Measurements from ENCODE around the gene CELA1. TPM values are rescaled to one million over a fixed set of nuclear protein-coding genes. Genes with fewer than 3 reads are reported as not detected.

The CELA1 gene
- total and polyA plus RNA-seq, 10 of the 15 experiments (the other 5 are each of a cell fraction or from before 2014, with no cell fraction given) = not detected

DNA sequence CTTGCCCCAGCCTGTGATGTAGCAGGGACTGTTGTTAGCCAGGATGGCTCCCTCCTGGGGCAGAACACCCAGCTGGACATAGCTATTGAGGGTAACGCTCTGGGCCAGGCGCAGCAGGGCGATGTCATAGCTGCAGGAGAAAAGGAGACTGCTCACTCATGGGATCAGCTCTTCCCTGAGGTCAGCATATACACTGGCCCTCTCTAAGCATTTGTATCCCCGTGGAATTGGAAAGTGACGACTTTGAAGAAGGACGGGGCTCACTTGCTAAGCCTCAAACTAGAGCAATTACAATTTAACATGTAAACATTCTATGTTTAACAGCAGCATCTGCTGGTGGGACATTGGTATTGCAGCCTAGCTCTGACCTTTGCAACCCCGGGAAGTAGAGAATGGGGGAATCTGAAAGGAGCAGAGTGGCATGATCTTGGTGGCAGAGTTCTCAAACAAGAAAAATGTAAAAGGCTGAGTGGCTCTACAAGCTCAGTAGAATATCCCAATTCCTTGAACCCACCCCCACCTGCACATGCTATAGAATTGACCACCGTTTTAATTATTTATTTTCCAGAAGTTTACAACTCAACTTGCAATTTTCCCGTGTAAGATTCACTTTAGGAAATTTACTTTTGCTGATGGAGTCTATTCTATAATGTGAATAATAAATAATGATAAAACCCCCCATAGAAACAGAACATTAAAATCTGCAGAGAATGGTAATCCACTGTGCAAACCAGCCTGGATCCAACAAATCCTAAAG, 5.0 kb downstream of the CELA1 start (continued):
- TF ChIP-seq, protein P1, sequence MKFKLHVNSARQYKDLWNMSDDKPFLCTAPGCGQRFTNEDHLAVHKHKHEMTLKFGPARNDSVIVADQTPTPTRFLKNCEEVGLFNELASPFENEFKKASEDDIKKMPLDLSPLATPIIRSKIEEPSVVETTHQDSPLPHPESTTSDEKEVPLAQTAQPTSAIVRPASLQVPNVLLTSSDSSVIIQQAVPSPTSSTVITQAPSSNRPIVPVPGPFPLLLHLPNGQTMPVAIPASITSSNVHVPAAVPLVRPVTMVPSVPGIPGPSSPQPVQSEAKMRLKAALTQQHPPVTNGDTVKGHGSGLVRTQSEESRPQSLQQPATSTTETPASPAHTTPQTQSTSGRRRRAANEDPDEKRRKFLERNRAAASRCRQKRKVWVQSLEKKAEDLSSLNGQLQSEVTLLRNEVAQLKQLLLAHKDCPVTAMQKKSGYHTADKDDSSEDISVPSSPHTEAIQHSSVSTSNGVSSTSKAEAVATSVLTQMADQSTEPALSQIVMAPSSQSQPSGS (IDR thresholded peaks at IDR 0.05; ENCODE audit: low read length) = no peak
- TF ChIP-seq, protein P2, sequence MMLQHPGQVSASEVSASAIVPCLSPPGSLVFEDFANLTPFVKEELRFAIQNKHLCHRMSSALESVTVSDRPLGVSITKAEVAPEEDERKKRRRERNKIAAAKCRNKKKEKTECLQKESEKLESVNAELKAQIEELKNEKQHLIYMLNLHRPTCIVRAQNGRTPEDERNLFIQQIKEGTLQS (IDR thresholded peaks at IDR 0.05; ENCODE audit: borderline replicate concordance, extremely low read depth, low read depth, low read length) = no peak
- 0 out of 2 replicates have a peak, but pooled peaks have one; percentile 11 for TF ChIP-seq MTA2 (IDR thresholded peaks at IDR 0.05; ENCODE audit: low read depth)
- TF ChIP-seq HCFC1 (IDR thresholded peaks at IDR 0.05; ENCODE audit: low read length) = peak; percentile 34; the same call in 1 of the 2 replicates
- TF ChIP-seq CHD4 (IDR thresholded peaks at IDR 0.05) = no peak
- TF ChIP-seq, protein P3, sequence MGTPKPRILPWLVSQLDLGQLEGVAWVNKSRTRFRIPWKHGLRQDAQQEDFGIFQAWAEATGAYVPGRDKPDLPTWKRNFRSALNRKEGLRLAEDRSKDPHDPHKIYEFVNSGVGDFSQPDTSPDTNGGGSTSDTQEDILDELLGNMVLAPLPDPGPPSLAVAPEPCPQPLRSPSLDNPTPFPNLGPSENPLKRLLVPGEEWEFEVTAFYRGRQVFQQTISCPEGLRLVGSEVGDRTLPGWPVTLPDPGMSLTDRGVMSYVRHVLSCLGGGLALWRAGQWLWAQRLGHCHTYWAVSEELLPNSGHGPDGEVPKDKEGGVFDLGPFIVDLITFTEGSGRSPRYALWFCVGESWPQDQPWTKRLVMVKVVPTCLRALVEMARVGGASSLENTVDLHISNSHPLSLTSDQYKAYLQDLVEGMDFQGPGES (IDR thresholded peaks at IDR 0.05) = no peak
- TF ChIP-seq ZNF622 (IDR thresholded peaks at IDR 0.05) = no peak
- TF ChIP-seq YY1 (IDR thresholded peaks at IDR 0.05; ENCODE audit: low read depth, low read length) = peak; percentile 70; the same call in 1 of the 2 replicates
- peak; percentile 68; the same call in 2 of the 3 replicates for TF ChIP-seq POU2F2 (IDR thresholded peaks at IDR 0.05; ENCODE audit: borderline replicate concordance, low read depth, low read length)
- no peak for TF ChIP-seq BHLHE40 (IDR thresholded peaks at IDR 0.05; ENCODE audit: borderline replicate concordance in 1 of 2, low read depth in 2 of 2, low read length in 1 of 2)
- no peak for TF ChIP-seq SREBF1 (IDR thresholded peaks at IDR 0.05; ENCODE audit: low read length)
- TF ChIP-seq RAD21 (IDR thresholded peaks at IDR 0.05; ENCODE audit: insufficient read depth, low read depth, low read length) = peak; percentile 98
- no peak; the same call in 1 of the 2 replicates for TF ChIP-seq ZNF207 (IDR thresholded peaks at IDR 0.05; ENCODE audit: borderline replicate concordance)
- TF ChIP-seq KAT2A (conservative IDR thresholded peaks at IDR 0.05; ENCODE audit: control insufficient read depth, low read depth, low read length) = no peak
- TF ChIP-seq SMARCA5 (IDR thresholded peaks at IDR 0.05) = no peak; the same call in 1 of the 2 replicates
- TF ChIP-seq SMAD1 (IDR thresholded peaks at IDR 0.05; ENCODE audit: low read depth, partially characterized antibody) = no peak
- no peak for TF ChIP-seq MEF2A (IDR thresholded peaks at IDR 0.05; ENCODE audit: insufficient read depth, low read depth, low read length)
- TF ChIP-seq KDM1A (IDR thresholded peaks at IDR 0.05; ENCODE audit: borderline replicate concordance) = no peak
- TF ChIP-seq IRF4 (IDR thresholded peaks at IDR 0.05; ENCODE audit: low read depth, low read length) = 0 out of 2 replicates have a peak, but pooled peaks have one; percentile 21
- peak; percentile 72 for TF ChIP-seq ATF7 (IDR thresholded peaks at IDR 0.05; ENCODE audit: low read depth)
- no peak for TF ChIP-seq ZNF217 (IDR thresholded peaks at IDR 0.05)
- TF ChIP-seq BCL11A (IDR thresholded peaks at IDR 0.05; ENCODE audit: low read depth, low read length) = no peak
- TF ChIP-seq, protein P4, sequence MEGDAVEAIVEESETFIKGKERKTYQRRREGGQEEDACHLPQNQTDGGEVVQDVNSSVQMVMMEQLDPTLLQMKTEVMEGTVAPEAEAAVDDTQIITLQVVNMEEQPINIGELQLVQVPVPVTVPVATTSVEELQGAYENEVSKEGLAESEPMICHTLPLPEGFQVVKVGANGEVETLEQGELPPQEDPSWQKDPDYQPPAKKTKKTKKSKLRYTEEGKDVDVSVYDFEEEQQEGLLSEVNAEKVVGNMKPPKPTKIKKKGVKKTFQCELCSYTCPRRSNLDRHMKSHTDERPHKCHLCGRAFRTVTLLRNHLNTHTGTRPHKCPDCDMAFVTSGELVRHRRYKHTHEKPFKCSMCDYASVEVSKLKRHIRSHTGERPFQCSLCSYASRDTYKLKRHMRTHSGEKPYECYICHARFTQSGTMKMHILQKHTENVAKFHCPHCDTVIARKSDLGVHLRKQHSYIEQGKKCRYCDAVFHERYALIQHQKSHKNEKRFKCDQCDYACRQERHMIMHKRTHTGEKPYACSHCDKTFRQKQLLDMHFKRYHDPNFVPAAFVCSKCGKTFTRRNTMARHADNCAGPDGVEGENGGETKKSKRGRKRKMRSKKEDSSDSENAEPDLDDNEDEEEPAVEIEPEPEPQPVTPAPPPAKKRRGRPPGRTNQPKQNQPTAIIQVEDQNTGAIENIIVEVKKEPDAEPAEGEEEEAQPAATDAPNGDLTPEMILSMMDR (IDR thresholded peaks at IDR 0.05 in 2 of 3, conservative IDR thresholded peaks at IDR 0.05 in 1 of 3; ENCODE audit: control insufficient read depth in 2 of 3, extremely low read depth in 1 of 3, insufficient read depth in 1 of 3, low read depth in 3 of 3, low read length in 3 of 3) = peak; percentile 99 to 100 (median 99); a peak in 5 of 6 replicates
- TF ChIP-seq POLR2A (IDR thresholded peaks at IDR 0.05; ENCODE audit: low read depth, low read length) = no peak
- TF ChIP-seq WRNIP1 (IDR thresholded peaks at IDR 0.05; ENCODE audit: borderline replicate concordance, low read depth, low read length) = no peak
- no peak for TF ChIP-seq GABPA (IDR thresholded peaks at IDR 0.05; ENCODE audit: low read depth)
- TF ChIP-seq EP300 (IDR thresholded peaks at IDR 0.05; ENCODE audit: borderline replicate concordance in 1 of 2, control insufficient read depth in 1 of 2, low read depth in 2 of 2, low read length in 2 of 2) = no peak
- TF ChIP-seq NR2F1 (conservative IDR thresholded peaks at IDR 0.05) = peak; percentile 98
